Measurements from ENCODE around the gene NPAS3.

DNA sequence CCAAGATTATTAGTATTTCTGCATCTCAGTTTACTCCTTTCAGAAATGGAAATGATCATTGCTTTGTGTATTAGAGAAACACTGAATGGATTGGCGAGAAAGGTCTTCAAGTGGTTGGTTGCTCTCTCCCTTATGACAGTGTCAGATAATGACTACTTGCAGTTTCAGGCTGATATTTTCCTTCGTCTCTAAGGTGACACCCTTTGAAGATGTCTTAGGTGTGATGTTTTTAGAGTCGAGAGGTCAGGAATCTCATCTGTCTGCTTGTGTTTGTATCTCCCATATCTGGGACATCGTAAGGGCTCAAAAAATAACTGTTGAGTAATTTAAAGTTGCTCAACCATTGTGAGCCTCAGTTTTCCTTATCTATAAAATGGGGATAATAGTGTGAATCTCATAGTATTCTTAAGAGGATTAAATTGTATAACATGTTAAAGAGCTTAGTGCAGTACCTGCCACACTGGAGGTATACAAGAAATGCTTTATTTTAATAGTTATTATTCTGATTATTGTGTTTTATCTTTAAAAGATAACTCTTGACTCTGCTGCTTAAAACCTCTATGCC is 40.1 kb downstream of the NPAS3 start:
- TF ChIP-seq POLR2AphosphoS5 (IDR thresholded peaks at IDR 0.05; ENCODE audit: borderline replicate concordance, low read depth, low read length), result no peak
- TF ChIP-seq EZH2 (IDR thresholded peaks at IDR 0.05), result no peak
